IPS-NIHi7 (cell line): Measurements from ENCODE around the gene ZNF638.
A peak's percentile ranks its signal among the peaks of the same experiment; 100 is the strongest.

Source experiments
- DNase-seq: peaks from one replicate; pipeline ENCODE4 v3.0.0; 2012; ENCODE audit warnings: mixed read lengths; ENCODE audit errors: extremely low spot score

The ZNF638 gene

GRCh38 chr2:71473346-71474031, 141.9 kb downstream of the ZNF638 start:
- DNase-seq, result no peak

GRCh38 chr2:71474116-71474743, 142.6 kb downstream of the ZNF638 start:
- no peak for DNase-seq

GRCh38 chr2:71474744-71475397, 143.3 kb downstream of the ZNF638 start:
- no peak for DNase-seq

GRCh38 chr2:71476495-71476894, 144.9 kb downstream of the ZNF638 start:
- DNase-seq, result no peak

- no peak for DNase-seq
Measured at GRCh38 chr2:71477231-71477691, 145.7 kb downstream of the ZNF638 start.

- DNase-seq, result no peak
Measured at GRCh38 chr2:71478806-71479205, 147.2 kb downstream of the ZNF638 start.

- no peak for DNase-seq
Measured at GRCh38 chr2:71479261-71479660, 147.7 kb downstream of the ZNF638 start.

GRCh38 chr2:71481111-71481510, 149.5 kb downstream of the ZNF638 start:
- no peak for DNase-seq

- peak; percentile 58 for DNase-seq
Measured at GRCh38 chr2:71482055-71482454, 150.5 kb downstream of the ZNF638 start.

GRCh38 chr2:71483246-71483645, 151.7 kb downstream of the ZNF638 start:
- no peak for DNase-seq

GRCh38 chr2:71484354-71484753, 152.8 kb downstream of the ZNF638 start:
- DNase-seq, result no peak
